T-helper 1 cell (primary cell): ENCODE results near the gene MSLN.

Experiments used
- DNase-seq, 5 donors: peaks; one replicate each; pipeline ENCODE4 v3.0.0-alpha.2; 2012 to 2020

MSLN gene

DNA sequence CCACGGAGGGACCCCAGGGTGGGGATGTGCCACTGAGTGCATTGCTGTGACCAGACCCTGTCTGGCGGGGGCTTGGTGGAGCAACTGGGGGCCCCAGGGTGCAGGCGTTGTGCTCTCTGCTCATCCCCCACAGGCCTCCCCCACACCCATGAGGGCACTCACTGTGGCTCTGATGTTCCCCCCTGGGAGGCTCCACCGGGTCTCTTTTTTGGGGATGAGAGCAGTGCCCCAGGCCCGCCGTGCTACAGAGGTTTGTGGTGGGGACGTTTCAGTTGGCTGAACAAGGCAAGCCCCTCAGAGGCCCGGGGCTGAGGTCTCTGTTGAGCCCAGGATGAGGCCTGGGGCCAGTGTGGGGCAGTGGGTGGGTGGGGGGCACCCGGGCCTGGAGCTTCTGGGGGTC lies 36.8 kb upstream of the MSLN start:
- no peak for DNase-seq

DNA sequence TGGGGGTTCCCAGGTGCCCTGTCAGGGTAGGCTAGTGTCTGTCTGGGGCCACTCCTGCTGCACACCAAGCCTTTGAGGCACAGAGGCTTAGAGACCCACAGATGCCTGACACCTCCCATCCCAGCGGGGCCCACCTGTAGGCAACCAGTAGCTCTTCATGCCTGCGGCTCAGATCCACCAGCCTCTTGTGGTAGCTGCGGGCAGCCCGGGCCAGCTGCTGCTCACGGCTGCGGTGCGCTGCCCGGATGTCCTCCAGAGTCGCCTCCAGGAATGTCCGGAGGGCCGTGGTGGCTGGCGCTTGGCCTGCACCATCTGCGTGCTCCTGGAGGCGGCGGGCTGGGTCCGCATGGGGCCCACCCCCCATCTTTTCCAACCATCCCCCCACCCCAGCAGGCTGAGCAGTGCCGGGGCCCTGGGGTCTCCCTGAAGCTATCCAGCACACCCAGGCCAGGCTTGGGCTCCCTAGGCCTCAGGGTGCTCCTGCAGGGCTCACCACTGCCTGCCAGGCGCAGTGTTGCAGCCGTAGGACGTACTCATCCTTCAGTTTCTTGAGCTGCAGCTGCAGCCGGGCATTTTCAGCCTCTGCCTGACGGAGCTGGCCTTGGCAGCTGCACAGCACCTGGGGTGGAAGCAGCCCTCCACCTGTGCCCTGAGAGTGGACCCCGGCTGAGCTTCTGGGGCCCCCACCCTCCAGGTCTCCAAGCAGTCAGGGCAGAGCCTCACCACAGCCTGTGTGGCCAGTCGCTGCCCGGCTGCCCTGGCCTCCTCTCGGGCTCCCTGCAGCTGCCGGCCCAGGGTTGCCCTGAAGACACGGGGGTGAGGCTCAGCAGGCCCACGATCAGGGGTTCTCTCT lies 36.1 kb upstream of the MSLN start:
- no peak for DNase-seq

DNA sequence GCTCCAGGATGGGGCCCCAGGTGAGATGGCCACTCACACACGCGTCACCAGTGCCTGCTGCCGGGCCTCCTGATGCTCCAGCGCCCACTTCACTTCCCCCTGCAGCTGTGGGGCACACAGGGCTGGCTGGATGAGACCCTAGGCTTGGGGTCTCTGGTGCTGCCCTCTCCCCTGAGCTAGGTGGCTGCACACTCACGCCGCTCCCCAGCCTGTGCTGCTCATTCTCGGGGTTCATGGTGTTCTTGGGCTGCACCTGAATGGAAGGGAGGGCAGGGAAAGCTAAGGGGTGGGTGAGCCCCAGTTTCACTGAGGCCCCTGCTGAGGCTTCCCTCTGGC lies 35.5 kb upstream of the MSLN start:
- no peak for DNase-seq

DNA sequence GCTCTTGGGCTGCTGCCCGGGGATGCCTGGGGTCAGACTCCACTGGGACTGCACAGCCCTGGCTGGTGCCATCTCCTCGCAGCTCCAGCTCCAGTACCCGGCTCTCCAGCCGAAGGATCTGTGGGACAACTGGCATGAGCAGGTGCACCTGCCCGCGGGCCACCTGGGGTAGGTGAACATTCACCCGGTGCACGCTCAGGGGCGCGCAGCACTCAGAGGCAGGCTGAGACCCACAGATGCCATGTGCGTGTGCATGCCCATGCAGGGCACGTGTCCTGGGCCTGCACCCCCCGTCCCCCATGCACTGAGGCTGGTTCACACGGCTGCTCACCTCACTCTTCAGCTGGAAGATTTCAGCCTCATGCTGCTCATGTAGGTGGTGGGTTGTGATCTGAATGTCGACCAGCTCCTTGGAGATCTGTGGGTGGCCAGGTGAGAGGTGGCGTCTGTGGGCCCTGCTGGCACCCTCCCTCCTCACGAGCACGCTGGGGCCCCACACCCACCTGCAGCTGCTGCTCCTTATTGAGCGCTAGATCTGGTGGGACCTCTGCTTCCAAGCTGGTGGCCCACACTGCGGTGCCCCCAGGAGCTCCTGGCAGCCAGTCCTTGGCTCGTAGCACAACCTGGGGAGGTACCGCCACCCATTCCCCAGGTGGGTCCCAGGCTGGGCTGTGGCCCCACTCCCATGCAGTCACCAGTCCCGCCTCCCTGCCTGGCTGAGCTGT lies 34.9 kb upstream of the MSLN start:
- DNase-seq: no peak

DNA sequence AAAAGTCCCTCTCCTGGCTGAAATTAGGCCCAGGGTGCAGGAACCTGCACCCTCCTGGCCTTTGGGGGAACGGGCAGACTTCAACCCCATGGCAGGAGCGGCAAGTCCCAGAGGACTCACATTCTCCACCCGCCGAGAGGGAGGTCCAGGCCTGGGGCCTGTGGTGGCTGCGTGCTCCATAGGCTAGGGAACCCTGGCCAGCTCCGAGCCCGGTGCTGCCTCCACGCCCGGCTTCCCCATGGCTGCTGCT lies 34.4 kb upstream of the MSLN start:
- DNase-seq: no peak

DNA sequence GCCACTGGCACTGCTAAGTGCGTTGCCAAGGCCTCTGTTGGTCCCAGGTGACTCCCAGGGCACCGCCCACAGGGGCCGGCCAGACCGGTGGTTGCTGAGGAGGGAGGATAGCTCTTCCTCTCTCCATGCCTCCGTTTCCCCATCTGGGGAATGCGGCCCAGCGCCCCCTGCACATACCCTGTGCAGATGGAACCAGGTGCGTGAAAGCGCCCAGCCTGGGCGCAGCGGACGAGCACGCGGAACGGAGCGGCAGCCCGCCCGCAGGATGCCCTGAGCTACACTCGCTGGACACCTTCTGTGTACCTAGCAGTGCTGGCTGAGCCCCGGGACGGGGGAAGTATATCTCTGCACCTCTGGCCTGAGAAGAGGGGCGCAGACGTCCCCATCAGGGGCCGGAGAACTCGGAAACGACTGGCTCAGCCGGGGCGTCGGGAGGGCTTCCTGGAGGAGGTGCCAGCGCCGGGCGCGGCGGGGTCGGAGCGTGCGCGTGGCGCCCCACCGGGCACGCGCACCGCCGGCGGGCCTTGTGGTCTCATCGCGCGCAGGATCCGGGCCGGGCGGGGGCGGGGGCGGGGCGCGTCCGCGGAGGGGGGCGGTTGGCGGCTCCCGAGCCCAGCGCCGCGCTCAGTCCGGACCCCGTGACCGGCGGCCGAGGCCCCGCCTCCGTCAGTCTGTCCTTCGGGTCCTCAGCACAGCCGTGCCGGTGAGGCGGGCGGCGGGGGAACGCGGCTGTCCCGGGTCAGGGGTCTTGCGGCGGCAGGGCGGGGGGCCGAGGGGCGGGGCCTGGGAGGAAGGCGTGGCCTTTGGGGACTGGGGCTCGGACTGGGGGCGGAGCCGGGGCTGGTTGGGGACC lies 33.9 kb upstream of the MSLN start, which contains the start of the genes CCDC78 and HAGHL:
Gene CCDC78, minus strand, starts transcription at position 6 of the 853 bp plus-strand sequence. CDS start 76 bp downstream, outside the sequence.
Gene HAGHL, plus strand, starts transcription at position 669 of the 853 bp plus-strand sequence. CDS start 404 bp downstream, outside the sequence.
- peak; percentile 35 to 60 (median 48) for DNase-seq

DNA sequence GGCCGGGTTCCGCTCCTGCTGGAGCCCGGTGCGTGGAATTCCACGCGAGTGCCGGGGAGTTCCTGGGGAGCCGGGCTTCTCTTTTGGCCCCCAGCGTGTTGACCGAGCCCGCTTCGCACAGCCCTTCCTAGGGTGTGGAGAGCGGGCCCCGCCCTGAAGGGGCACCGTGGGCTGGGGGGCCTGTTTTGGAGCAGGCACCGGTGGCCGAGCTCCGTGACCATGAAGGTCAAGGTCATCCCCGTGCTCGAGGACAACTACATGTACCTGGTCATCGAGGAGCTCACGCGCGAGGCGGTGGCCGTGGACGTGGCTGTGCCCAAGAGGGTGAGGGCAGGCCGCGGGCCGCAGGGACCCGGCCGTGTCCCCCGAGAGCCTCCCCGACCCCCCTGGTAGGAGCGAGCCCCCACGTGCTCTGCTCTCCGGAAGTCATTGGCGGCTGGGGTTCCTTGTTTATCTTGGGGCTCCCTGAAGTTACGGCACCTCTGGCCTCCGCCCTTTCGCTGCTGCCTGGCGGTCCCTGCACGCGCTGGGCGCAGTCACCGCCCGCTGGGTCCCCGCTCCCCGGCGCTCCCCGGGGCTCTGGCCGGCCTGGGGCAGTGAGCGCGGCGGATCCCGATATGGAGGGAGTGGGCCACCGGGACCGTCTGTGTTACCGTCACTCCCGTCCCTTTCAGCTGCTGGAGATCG lies 33.1 kb upstream of the MSLN start:
- no peak for DNase-seq

DNA sequence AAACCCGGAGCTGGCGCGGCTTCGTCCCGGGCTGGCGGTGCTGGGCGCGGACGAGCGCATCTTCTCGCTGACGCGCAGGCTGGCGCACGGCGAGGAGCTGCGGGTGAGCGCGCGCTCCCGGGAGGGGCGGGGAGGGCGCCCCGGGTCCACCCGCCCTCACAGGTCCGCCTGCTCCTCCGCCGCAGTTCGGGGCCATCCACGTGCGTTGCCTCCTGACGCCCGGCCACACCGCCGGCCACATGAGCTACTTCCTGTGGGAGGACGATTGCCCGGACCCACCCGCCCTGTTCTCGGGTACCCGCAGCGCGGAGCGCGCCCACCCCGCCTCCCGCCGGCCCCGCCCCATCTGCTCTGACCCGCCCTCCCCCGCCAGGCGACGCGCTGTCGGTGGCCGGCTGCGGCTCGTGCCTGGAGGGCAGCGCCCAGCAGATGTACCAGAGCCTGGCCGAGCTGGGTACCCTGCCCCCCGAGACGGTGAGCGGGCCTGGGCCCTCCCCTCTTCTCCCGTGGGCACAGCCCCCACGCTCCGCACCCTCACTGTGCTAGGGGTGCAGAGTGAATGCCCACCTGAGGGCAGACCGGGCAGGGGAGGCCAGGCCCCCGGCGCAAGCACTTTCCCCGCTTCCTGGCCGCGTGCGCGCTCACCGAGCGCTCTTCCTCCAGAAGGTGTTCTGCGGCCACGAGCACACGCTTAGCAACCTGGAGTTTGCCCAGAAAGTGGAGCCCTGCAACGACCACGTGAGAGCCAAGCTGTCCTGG lies 32.2 kb upstream of the MSLN start:
- peak; percentile 45 to 66 (median 59) for DNase-seq

DNA sequence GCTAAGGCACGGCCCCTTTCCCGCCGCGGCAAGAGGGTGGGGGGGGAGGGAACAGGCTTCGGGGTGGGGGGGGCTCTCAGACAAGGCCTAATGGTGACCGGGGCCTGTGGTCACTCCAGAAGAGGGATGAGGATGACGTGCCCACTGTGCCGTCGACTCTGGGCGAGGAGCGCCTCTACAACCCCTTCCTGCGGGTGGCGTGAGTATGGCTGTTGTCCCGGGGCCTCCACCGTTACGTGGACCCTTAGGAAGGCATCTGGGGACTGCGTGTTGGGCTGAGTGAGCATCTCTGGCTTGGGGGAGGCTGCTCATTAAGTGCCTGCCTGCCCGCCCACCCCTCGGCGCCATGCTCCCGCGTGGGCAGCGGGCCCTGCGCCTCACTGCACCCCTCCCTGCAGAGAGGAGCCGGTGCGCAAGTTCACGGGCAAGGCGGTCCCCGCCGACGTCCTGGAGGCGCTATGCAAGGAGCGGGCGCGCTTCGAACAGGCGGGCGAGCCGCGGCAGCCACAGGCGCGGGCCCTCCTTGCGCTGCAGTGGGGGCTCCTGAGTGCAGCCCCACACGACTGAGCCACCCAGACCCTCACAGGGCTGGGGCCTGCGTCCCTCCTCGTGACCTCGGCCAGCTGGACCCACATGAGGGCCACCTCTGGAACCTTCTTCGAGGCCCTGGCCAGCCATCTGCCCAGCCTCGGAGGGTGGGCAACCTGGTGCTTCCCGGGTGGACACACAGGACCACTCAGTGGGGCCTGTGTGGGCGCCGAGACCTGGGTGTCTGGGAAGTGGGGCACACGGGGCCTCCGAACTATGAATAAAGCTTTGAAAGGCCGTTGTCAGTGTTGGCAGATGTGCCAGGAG lies 31.4 kb upstream of the MSLN start:
- no peak for DNase-seq

DNA sequence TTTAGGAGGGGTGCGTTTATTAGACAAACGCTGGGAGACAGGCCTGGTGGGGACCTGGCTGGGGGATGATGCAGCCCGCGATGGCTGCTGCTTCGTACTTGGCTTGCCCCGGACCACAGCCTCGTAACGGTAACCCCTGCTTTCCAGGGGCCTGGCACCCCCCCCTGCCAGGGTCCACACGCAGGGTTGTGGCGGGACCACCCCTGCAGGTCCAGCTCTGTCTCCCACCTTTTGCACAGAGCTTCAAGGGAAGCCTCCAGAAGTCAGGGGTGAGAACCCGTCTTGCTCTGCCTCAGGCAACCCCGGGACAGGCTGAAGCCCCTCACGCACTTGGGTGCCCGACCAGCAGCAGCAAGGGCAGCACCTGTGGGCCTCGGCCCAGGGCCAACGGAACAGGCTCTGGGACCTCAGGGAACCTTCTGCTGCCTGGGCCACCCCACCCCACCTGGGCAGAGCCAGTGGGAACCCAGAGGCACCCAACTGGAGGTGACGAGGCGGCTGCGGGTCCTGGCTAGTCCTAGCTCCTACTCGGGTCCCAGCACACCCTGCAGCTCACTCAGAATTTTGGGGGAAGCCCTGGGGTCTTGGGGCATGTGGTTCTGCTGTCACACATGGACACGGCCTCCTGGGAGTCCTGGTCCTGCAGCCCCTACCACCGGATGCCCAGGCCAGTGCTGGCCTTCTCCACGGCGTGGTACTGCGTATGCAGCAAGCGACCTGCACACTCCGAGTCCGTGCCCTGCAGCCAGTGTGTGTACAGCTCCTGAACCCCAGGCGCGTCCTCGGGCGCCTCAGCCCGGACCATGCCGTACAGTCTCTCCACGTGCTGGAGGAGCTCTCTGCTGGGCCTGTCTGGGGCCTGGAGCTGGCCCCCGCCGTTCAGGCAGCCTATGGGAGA lies 30.5 kb upstream of the MSLN start:
- peak in 1 of 5 donors; percentile 12 for DNase-seq

DNA sequence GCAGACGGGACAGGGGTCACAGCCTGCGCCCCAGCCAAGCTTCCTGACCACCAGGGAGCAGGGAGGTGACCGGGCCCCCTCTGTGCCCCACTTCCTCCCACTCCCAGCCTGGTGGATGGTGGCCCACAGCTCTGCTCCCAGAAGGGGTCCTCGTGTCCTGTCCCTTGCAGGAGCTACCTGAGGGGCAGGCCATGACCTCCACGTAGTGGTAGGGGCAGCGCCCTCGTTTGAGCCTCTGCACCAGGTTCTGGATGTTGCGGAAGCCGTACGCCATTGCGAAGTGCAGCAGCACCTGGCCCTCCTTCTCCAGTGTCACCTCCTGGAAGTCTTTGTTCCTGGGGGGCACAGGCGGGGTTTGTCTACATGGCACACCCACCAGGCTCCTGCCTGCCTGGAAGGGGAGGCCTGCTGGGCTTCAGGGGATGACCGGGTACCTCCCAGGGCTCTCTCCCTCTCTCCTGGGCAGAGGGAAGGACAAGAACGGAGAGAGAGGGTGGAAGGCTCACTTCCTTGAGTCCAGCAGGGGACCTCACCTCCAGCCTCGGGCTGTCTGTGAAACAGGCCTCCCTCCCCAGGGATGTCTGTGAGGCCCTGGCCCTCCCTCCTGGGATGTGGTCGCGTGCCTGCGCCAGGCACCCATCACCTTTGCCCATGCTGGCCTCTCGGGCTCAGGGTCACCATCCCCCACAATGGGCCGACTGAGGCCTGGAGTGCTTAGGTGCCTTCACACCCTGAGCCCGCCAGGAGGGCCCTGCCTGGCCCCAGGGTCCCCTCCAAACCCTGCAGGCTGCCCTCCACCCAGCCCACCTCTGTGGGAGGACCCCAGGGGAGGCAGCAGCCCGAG lies 29.6 kb upstream of the MSLN start:
- no peak for DNase-seq

DNA sequence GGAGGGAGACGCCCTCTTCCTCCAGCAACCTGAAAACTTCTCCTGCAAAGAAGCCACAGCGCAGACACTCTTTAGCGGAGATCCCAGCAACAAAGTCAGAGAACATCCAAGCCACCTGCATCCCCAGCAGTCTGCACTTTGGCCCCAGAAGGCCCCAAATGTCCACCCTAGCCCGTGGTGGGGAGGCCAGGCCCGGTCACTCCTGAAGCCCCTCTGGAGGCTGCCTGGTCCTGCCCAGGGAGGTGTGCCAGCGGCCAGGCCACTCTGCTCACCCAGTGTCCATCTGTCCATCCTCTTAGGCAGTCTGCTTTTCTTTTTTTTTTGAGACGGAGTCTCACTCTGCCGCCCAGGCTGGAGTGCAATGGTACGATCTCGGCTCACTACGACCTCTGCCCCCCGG lies 28.2 kb upstream of the MSLN start:
- DNase-seq: no peak

DNA sequence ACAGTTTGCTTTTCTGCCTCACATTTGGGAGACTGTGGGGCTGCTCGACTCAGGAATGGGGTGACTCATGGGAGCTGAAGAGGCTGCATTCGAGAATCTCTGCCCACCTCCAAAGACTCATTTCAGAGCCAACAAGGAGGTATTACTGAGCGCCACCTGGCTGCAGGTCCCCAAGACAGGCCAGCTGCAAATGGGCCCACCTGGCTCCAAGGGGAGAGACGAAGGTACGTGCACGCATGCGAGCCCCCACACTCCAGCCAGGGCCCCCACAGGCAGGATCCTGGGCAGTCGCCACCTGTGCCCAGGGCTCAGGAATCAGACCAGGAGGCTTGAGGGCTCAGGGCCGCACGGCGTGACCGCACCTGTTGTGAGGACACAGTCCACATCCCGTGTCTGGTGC lies 27.6 kb upstream of the MSLN start:
- no peak for DNase-seq

DNA sequence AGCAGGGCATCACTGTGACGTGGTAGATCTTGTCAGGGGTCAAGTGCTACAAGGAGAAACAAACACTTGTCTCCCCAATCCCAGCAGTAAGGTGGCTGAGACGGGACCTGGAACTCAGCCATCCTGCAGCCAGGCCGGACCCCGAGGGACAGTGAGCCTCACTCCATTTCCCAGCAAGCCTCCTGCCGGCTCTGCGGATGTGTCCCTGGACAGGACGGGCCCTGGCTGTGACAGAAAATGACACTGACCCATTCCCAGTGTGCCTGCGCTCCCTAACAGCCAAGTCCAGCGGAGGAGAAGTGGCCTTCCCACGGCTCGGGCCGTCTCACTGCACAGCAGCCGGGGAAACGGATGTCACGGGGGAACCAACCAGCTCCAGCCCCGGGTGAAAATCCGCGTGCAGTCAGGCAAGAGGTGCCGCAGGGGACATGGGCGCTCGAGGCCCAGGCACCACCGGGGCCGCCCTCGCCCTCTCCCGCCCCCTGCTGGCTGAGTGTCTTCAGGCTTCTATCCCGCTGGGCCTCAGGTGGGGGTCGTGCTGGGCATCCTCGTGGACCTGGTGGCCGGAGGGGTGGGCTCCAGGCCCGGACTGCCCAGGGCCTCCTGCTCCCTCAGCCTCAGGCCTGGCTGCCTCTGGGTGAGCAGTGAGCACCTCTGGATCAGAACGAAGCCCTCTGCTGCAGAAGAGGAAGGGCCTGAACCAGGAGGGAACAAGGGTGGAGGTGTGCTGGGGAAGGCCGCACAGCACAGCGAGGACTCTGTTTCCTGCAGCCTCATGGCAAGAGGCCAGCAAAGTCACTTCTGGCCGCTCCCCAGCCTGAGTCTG lies 26.9 kb upstream of the MSLN start:
- peak in 1 of 5 donors; percentile 25 for DNase-seq

DNA sequence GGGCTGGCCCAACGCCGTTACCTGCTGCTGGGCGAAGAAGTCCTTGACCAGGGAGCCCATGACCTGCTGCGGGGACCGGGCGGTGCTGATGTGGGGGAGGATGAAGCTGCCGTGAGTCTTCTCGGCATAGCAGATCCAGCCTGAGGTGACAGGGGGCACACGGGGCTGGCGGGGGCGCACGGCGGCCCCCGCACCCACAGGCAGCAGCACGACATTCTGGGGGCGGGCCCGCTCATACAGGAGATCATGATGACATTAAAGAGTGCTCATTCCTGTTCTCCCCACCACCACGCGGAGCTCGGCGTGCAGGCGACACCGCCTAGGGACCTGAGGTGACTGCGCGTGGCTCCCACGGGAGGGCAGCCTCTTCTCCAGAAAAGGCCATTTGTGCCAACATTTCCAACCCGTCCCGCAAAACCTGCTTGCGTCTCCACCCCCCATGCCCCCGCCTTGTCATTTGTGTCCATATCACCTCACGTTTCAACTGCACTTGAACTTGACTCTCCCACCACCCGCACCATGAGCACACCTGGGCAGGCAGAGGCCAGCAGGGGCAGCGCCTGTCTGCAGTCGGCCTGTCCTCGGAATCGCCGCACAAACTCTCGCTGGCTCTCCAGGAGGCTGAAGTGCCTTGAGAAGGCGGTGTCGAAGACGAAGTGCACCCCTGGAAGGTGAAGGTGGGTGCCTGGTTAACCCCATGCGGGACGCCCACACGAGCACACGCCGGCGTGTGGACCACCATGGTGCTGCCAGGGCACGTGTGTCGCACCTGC lies 26.1 kb upstream of the MSLN start:
- no peak for DNase-seq

DNA sequence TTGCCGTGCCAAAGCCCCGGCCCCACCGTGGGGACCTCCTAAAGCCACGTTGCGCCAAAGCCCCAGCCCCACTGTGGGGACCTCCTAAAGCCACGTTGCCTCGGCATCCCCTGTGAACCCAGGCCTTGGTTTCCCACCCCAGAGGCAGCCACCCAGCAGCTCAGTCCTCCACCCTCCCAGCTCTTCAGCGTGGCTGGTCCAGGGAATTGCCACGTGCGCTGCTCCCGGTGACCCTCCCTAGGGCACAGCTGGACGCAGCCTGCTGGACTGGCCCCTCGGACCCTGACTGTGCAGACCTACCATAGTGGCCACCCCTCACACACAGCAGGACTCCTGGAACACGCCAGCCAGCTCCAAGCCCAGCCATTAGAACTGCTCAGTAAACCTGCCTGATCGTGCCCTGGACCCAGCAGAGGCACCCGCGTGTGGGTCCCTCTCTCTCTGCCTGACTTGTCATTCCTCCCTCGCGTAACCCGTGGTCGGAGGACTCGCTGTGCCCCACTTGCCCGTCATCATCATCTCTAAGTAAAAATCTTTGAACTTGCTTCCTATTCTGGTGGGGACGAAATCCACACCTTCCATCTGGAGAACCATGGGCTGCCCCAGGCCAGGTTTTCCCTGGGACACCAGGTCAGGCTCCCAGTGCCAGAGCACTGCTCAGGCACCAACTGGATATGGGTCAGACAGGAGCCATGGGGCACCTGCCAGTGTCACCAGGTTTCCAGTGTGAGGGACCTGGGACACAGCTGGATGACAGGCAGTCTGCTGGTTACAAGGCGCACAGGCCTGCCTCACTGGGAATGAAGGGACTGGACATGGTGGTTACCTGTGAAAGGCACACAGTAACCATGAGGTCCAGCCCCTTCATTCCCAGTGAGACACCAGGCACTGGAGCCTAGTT lies 25.3 kb upstream of the MSLN start:
- DNase-seq: no peak
